ENCODE results near the gene YY1.
"Not testable (repeated sequence)": the region's sequence is repeated elsewhere in the genome, so short reads cannot be mapped to it uniquely, and the experiment has no call there.

Gene YY1

DNA sequence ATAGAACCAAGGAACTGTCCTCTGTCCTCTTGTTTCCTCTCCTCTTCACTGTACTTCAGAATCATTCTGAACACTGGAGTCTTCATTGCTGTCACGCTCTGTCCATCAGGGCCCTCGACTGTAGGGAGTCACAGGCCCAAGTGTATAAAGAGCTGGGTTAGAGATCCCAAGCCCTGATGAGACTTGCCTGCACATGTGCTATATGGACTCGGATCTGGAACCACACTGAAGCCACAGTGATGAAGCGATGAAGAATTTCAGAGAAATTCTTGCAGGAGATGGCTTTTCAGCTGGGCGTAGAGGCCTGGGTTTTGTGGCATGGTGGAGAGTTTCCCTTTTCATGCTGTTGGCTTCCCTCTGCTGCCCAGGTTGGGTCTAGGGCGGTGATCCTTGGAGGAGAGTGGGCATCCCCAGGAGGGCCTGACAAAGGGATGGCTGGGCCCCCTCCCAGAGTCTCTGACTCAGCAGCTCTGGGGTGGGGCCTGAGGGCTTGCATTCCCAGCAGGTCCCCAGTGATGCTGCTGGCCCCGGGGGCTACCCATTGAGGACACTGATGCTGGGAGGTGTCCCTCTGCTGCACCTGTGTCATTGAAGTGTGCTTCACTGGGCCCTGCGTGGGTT lies 39.6 kb upstream of the YY1 start:
- H3K4me3 ChIP-seq (ENCODE audit: low read depth, low read length): no peak overlapping the region
- TF ChIP-seq, protein P1, sequence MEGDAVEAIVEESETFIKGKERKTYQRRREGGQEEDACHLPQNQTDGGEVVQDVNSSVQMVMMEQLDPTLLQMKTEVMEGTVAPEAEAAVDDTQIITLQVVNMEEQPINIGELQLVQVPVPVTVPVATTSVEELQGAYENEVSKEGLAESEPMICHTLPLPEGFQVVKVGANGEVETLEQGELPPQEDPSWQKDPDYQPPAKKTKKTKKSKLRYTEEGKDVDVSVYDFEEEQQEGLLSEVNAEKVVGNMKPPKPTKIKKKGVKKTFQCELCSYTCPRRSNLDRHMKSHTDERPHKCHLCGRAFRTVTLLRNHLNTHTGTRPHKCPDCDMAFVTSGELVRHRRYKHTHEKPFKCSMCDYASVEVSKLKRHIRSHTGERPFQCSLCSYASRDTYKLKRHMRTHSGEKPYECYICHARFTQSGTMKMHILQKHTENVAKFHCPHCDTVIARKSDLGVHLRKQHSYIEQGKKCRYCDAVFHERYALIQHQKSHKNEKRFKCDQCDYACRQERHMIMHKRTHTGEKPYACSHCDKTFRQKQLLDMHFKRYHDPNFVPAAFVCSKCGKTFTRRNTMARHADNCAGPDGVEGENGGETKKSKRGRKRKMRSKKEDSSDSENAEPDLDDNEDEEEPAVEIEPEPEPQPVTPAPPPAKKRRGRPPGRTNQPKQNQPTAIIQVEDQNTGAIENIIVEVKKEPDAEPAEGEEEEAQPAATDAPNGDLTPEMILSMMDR (IDR thresholded peaks at IDR 0.05; ENCODE audit: borderline replicate concordance, insufficient read depth, low read depth, low read length): no peak

DNA sequence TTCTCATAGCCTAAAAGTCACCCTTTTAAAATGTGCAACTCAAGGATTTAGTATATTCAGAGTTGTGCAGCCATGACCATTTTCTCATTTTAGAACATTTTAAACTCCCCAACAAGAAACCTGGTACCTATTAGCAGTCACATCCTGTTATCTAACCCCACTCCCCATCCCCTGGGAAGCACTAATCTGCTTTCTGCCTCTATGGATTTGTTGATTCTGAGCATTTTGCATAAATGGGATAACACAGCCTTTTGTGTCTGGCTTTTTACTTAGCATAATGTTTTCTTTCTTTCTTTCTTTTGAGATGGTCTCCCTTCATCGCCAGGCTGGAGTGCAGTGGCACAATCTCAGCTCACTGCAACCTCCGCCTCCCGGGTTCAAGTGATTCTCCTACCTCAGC lies 38.6 kb upstream of the YY1 start:
- TF ChIP-seq, protein P1 (IDR thresholded peaks at IDR 0.05; ENCODE audit: borderline replicate concordance, insufficient read depth, low read depth, low read length): no peak

DNA sequence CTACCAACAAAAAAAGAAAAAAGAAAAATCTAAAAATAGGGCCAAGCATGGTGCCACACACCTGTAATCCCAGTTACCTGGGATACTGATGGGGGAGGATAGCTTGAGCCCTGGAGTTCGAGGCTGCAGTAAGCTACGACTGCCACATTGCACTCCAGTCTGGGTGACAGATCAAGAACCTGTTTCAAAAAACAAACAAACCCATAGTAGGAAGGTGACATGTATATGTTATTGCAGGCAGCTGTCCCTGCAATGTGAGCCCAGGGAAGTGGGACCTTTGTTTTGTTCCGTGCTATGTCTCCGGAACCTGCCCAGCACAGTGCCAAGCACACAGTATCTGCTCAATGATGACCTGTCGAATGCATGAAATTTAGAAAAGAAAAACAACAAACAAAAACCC lies 37.2 kb upstream of the YY1 start:
- TF ChIP-seq, protein P1 (IDR thresholded peaks at IDR 0.05; ENCODE audit: borderline replicate concordance, insufficient read depth, low read depth, low read length): no peak
- H3K4me3 ChIP-seq (ENCODE audit: low read depth, low read length): no peak overlapping the region

More for the DNA sequence above, 38.6 kb upstream of the YY1 start:
- H3K4me3 ChIP-seq (ENCODE audit: low read depth, low read length): no peak overlapping the region

DNA sequence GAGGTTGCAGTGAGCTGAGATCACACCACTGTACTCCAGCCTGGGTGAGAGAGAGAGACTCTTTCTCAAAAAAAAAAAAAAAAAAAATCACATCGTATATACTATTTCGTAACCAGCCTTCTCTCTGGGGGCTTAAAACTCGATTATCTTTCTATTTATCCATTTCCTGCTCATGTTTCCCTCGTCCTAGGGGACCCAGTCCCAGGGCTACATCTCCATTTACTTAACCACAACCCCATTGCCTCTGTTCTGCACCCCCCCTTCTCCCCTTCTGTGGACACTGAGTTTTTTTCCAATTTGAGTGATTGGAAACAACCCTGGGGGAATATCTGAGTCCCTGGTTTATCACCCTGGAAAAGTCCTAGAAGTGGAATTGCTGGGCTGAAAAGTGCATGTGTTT lies 36.2 kb upstream of the YY1 start:
- TF ChIP-seq, protein P1 (IDR thresholded peaks at IDR 0.05; ENCODE audit: borderline replicate concordance, insufficient read depth, low read depth, low read length): no peak
- no peak overlapping the region for H3K4me3 ChIP-seq (ENCODE audit: low read depth, low read length)

DNA sequence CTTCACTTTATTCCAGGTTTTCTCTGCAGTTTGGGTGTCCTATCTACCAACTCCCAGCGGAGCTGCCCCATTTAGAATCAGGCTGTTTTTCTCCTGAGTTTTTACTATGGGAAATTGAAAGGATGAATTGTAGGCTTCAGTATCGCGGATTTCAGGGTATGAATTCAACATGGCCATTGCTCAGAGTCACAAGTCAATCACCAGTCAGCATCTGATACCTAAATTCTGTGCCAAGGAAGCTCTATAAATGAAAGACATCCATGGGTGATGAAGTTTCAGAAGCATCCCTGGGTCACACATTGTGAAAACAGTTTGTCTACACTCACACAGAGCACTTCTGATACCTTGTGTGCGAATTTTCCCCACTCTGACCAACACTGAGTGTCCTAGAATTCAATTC lies 35.8 kb upstream of the YY1 start:
- TF ChIP-seq, protein P1 (IDR thresholded peaks at IDR 0.05; ENCODE audit: borderline replicate concordance, insufficient read depth, low read depth, low read length): no peak

DNA sequence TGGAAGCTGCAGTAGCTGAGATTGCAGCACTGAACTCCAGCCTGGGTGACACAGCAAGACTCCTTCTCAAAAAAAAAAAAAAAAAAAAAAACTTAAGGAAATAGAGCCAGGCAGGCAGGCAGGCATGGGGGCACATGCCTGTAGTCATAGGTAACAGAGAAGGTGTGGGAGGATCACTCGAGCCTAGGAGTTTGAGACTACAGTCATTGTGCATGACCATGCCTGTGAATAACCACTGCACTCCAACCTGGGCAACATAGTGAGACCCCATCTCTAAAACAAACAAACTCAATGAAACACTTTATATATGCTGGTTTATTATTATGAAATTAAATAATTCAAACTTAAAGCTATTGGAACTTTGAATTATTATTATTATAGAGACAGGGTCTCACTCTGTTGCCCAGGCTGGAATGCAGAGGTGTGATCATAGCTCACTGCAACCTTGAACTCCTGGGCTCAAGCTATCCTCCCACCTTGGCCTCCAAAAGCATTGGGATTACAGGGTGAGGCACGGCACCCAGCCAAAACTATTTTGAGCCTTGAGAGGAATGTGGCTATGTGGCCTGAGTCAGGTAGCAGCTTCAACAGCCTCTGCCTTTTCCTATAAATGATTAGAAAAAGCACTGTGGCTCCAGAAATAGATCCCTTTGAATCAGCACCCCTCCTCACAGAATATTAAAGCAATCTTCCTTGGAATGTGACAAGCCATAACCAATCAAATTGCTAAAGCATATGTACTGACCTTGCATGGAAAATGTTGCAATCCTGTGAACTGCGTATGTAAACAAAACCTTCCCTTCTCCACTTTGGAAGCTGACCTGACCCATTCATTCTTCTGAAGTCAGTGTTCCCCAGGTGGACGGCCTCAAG lies 34.7 kb upstream of the YY1 start:
- no peak overlapping the region for H3K4me3 ChIP-seq (ENCODE audit: low read depth, low read length)
- TF ChIP-seq, protein P1 (IDR thresholded peaks at IDR 0.05; ENCODE audit: borderline replicate concordance, insufficient read depth, low read depth, low read length): no peak

More for the DNA sequence above, 35.8 kb upstream of the YY1 start:
- H3K4me3 ChIP-seq (ENCODE audit: low read depth, low read length): no peak overlapping the region

DNA sequence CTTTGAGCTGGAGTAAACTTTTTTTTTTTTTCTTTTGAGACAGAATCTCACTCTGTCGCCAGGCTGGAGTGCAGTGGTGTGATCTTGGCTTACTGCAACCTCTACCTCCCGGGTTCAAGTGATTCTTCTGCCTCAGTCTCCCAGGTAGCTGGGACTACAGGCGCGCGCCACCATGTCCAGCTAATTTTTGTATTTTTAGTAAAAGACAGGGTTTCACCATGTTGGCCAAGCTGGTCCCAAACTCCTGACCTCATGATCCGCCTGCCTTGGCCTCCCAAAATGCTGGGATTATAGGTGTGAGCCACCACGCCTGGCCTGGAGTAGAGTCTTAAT lies 34.1 kb upstream of the YY1 start:
- H3K4me3 ChIP-seq (ENCODE audit: low read depth, low read length): not testable (repeated sequence)

DNA sequence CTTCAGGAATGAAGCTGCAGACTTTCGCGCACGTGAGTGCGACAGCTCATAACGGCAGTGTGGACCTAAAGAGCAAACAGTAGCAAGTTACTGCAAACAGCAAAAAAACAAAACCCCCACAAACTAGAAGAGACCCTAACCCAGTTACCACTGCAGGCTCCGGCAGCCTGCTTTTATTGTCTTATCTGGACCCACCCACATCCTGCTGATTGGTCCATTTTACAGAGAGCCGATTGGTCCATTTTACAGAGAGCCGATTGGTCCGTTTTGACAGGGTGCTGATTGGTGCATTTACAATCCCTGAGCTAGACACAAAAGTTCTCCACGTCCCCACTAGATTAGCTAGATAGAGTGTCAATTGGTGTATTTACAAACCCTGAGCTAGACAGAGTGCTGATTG lies 31.4 kb upstream of the YY1 start:
- not testable (repeated sequence) for H3K4me3 ChIP-seq (ENCODE audit: low read depth, low read length)

DNA sequence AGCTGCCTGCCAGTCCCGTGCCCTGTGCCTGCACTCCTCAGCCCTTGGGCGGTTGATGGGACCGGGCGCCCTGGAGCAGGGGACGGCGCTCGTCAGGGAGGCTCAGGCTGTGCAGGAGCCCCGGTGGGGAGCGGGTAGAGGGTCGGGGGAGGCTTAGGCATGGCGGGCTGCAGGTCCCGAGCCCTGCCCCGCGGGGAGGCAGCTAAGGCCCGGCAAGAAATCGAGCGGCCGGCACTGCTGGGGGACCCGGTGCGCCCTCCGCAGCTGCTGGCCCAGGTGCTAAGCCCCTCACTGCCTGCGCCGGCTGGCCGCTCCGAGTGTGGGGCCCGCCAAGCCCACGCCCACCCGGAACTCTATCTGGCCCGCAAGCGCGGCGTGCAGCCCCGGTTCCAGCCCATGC lies 30.8 kb upstream of the YY1 start:
- not testable (repeated sequence) for H3K4me3 ChIP-seq (ENCODE audit: low read depth, low read length)

Measured in GM12875 (cell line).